ENCODE data around the gene CYP2E1. TPM values are rescaled to one million over a fixed set of nuclear protein-coding genes. Genes with fewer than 3 reads are reported as not detected.
"Not testable (repeated sequence)": the region's sequence is repeated elsewhere in the genome, so short reads cannot be mapped to it uniquely, and the experiment has no call there.

Gene CYP2E1
- polyA plus RNA-seq, 4 donors, result 0.46 to 2.5 (median 1.7) TPM

- no peak for DNase-seq (ENCODE audit: low read depth in 4 of 4, low spot score in 3 of 4)
Measured at GRCh38 chr10:133527771-133528271, 658 bp downstream of the CYP2E1 start.

GRCh38 chr10:133528296-133528844 lies 1.2 kb downstream of the CYP2E1 start:
- DNase-seq (ENCODE audit: low read depth in 4 of 4, low spot score in 3 of 4), result no peak

GRCh38 chr10:133528845-133529575 lies 1.8 kb downstream of the CYP2E1 start:
- DNase-seq (ENCODE audit: low read depth in 4 of 4, low spot score in 3 of 4), result no peak

GRCh38 chr10:133529576-133529946 lies 2.4 kb downstream of the CYP2E1 start:
- no peak for DNase-seq (ENCODE audit: low read depth in 4 of 4, low spot score in 3 of 4)

- DNase-seq (ENCODE audit: low read depth in 4 of 4, low spot score in 3 of 4), result no peak
Measured at GRCh38 chr10:133530506-133530905, 3.3 kb downstream of the CYP2E1 start.

GRCh38 chr10:133532871-133533270 lies 5.7 kb downstream of the CYP2E1 start:
- DNase-seq (ENCODE audit: low read depth in 4 of 4, low spot score in 3 of 4), result no peak

GRCh38 chr10:133534417-133534816 lies 7.3 kb downstream of the CYP2E1 start:
- DNase-seq (ENCODE audit: low read depth in 4 of 4, low spot score in 3 of 4), result no peak

GRCh38 chr10:133536198-133536597 lies 9.0 kb downstream of the CYP2E1 start:
- no peak for DNase-seq (ENCODE audit: low read depth in 4 of 4, low spot score in 3 of 4)

- DNase-seq (ENCODE audit: low read depth in 4 of 4, low spot score in 3 of 4), result no peak
Measured at GRCh38 chr10:133537546-133538545, 10.7 kb downstream of the CYP2E1 start.

- not testable (repeated sequence) for DNase-seq (ENCODE audit: low read depth in 4 of 4, low spot score in 3 of 4)
Measured at GRCh38 chr10:133541441-133541975, 14.3 kb downstream of the CYP2E1 start.

GRCh38 chr10:133544506-133544905 lies 17.3 kb downstream of the CYP2E1 start:
- DNase-seq (ENCODE audit: low read depth in 4 of 4, low spot score in 3 of 4), result no peak

- no peak for DNase-seq (ENCODE audit: low read depth in 4 of 4, low spot score in 3 of 4)
Measured at GRCh38 chr10:133554600-133554999, 27.4 kb downstream of the CYP2E1 start.

GRCh38 chr10:133555521-133555920 lies 28.4 kb downstream of the CYP2E1 start:
- no peak for DNase-seq (ENCODE audit: low read depth in 4 of 4, low spot score in 3 of 4)

- DNase-seq (ENCODE audit: low read depth in 4 of 4, low spot score in 3 of 4), result no peak
Measured at GRCh38 chr10:133557381-133557780, 30.2 kb downstream of the CYP2E1 start.

- DNase-seq (ENCODE audit: low read depth in 4 of 4, low spot score in 3 of 4), result no peak
Measured at GRCh38 chr10:133559216-133559615, 32.1 kb downstream of the CYP2E1 start.

GRCh38 chr10:133564816-133565215 lies 37.7 kb downstream of the CYP2E1 start:
- no peak for DNase-seq (ENCODE audit: low read depth in 4 of 4, low spot score in 3 of 4)

GRCh38 chr10:133565441-133566294 lies 38.5 kb downstream of the CYP2E1 start, which contains the start of gene SYCE1:
TSS of gene SYCE1 (minus strand) at chr10:133565583. CDS start at chr10:133565529, 54 bp downstream.
- no peak for DNase-seq (ENCODE audit: low read depth in 4 of 4, low spot score in 3 of 4)

GRCh38 chr10:133567119-133567518 lies 40.0 kb downstream of the CYP2E1 start:
- no peak for DNase-seq (ENCODE audit: low read depth in 4 of 4, low spot score in 3 of 4)

- DNase-seq (ENCODE audit: low read depth in 4 of 4, low spot score in 3 of 4), result no peak
Measured at GRCh38 chr10:133567609-133568286, 40.6 kb downstream of the CYP2E1 start.
